ENCODE results near the gene HADHB.

HADHB gene

DNA sequence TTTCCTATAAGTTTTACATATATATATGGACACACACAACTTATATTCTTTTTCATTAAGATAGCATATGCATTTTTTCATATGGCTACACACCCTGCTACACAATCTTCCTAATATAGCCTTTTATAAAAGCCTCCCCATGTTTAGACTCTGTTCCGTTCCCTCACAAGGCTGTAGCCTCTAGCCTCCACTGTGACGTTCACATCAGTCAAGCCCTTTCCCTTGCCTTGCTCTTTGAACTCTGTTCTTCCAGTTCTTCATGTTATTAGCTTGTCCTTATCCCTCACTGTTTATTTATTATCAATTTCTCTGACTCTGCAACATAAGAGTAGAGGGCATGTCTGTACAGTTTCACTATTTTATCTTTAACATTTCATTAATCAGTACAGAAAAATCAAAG, 38.9 kb downstream of the HADHB start:
- H3K4me3 ChIP-seq (ENCODE audit: insufficient read depth, low read length, poor library complexity, severe bottlenecking), result no peak overlapping the region
- no peaks in the 10 kb centered on the region for H3K79me2 ChIP-seq (ENCODE audit: insufficient read depth, low read length)
- H3K9me2 ChIP-seq (replicated peaks; ENCODE audit: insufficient read depth, low read length), result no peaks in the 10 kb centered on the region
- no peaks in the 10 kb centered on the region for H3K9me3 ChIP-seq (ENCODE audit: insufficient read depth, low read length)
- no peaks in the 10 kb centered on the region for H3F3A ChIP-seq (ENCODE audit: insufficient read depth)
- TF ChIP-seq, protein P1, sequence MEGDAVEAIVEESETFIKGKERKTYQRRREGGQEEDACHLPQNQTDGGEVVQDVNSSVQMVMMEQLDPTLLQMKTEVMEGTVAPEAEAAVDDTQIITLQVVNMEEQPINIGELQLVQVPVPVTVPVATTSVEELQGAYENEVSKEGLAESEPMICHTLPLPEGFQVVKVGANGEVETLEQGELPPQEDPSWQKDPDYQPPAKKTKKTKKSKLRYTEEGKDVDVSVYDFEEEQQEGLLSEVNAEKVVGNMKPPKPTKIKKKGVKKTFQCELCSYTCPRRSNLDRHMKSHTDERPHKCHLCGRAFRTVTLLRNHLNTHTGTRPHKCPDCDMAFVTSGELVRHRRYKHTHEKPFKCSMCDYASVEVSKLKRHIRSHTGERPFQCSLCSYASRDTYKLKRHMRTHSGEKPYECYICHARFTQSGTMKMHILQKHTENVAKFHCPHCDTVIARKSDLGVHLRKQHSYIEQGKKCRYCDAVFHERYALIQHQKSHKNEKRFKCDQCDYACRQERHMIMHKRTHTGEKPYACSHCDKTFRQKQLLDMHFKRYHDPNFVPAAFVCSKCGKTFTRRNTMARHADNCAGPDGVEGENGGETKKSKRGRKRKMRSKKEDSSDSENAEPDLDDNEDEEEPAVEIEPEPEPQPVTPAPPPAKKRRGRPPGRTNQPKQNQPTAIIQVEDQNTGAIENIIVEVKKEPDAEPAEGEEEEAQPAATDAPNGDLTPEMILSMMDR (IDR thresholded peaks at IDR 0.05; ENCODE audit: insufficient read depth, low read length, poor library complexity, severe bottlenecking), result no peak
- TF ChIP-seq EZH2phosphoT487 (conservative IDR thresholded peaks at IDR 0.05; ENCODE audit: low read length), result no peak
- H3K27ac ChIP-seq (ENCODE audit: low read depth, low read length), result no peak overlapping the region
- H3K27me3 ChIP-seq (ENCODE audit: low read length), result no peaks in the 10 kb centered on the region
- no peaks in the 10 kb centered on the region for H4K20me1 ChIP-seq (ENCODE audit: low read depth, low read length)
- H3K36me3 ChIP-seq (ENCODE audit: low read length), result no peaks in the 10 kb centered on the region; the same call in 1 of the 2 replicates
- no peak overlapping the region for H2AFZ ChIP-seq (ENCODE audit: low read depth, low read length, severe bottlenecking)
- no peak overlapping the region for H3K9ac ChIP-seq (ENCODE audit: low read length)
- H3K4me2 ChIP-seq (ENCODE audit: low read depth, low read length, poor library complexity, severe bottlenecking), result no peak overlapping the region

- no peak overlapping the region for H3K9ac ChIP-seq (ENCODE audit: low read length)
- H3K9me3 ChIP-seq (ENCODE audit: insufficient read depth, low read length), result no peaks in the 10 kb centered on the region
- H3K27me3 ChIP-seq (ENCODE audit: low read length), result no peaks in the 10 kb centered on the region
- no peaks in the 10 kb centered on the region for H4K20me1 ChIP-seq (ENCODE audit: low read depth, low read length)
- H3K36me3 ChIP-seq (ENCODE audit: low read length), result no peaks in the 10 kb centered on the region; the same call in 1 of the 2 replicates
- H3F3A ChIP-seq (ENCODE audit: insufficient read depth), result no peaks in the 10 kb centered on the region
- H2AFZ ChIP-seq (ENCODE audit: low read depth, low read length, severe bottlenecking), result no peak overlapping the region
- H3K79me2 ChIP-seq (ENCODE audit: insufficient read depth, low read length), result no peaks in the 10 kb centered on the region
- no peak overlapping the region for H3K4me2 ChIP-seq (ENCODE audit: low read depth, low read length, poor library complexity, severe bottlenecking)
- H3K9me2 ChIP-seq (replicated peaks; ENCODE audit: insufficient read depth, low read length), result no peaks in the 10 kb centered on the region
- H3K4me3 ChIP-seq (ENCODE audit: insufficient read depth, low read length, poor library complexity, severe bottlenecking), result no peak overlapping the region
- H3K27ac ChIP-seq (ENCODE audit: low read depth, low read length), result no peak overlapping the region
- TF ChIP-seq EZH2phosphoT487 (conservative IDR thresholded peaks at IDR 0.05; ENCODE audit: low read length), result no peak
- TF ChIP-seq, protein P1 (IDR thresholded peaks at IDR 0.05; ENCODE audit: insufficient read depth, low read length, poor library complexity, severe bottlenecking), result no peak
These were observed 39.4 kb downstream of the HADHB start for GRCh38 chr2:26284132-26284531.

DNA sequence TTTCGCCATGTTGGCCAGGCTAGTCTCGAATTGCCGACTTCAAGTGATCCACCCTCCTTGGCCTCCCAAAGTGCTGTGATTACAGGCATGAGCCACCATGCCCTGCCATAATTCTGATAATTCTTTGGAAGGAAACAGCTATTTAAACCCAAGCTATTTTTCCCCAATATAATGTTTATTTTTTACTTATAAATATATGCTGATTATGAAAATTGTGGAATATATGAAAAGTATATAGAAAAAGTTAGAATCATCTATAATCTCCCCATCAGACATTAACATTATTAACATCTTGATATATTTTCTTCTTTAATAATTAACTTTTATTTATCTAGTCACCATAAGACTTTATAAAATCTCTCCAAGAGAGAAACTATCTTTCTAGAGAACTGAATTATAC, 41.2 kb downstream of the HADHB start:
- Histone ChIP-seq H3K4me2 (ENCODE audit: low read depth, low read length, poor library complexity, severe bottlenecking) (no peak overlapping the region), H3K9ac (ENCODE audit: low read length) (no peak overlapping the region), H3F3A (ENCODE audit: insufficient read depth) (no peaks in the 10 kb centered on the region), H2AFZ (ENCODE audit: low read depth, low read length, severe bottlenecking) (no peak overlapping the region), H3K9me3 (ENCODE audit: insufficient read depth, low read length) (no peaks in the 10 kb centered on the region), H3K9me2 (replicated peaks; ENCODE audit: insufficient read depth, low read length) (no peaks in the 10 kb centered on the region), H3K27me3 (ENCODE audit: low read length) (no peaks in the 10 kb centered on the region), H3K36me3 (ENCODE audit: low read length) (no peaks in the 10 kb centered on the region; the same call in 1 of the 2 replicates), H3K27ac (ENCODE audit: low read depth, low read length) (no peak overlapping the region), H3K79me2 (ENCODE audit: insufficient read depth, low read length) (no peaks in the 10 kb centered on the region), H4K20me1 (ENCODE audit: low read depth, low read length) (no peaks in the 10 kb centered on the region), H3K4me3 (ENCODE audit: insufficient read depth, low read length, poor library complexity, severe bottlenecking) (no peak overlapping the region)
- no peak for TF ChIP-seq EZH2phosphoT487 (conservative IDR thresholded peaks at IDR 0.05; ENCODE audit: low read length)
- TF ChIP-seq, protein P1 (IDR thresholded peaks at IDR 0.05; ENCODE audit: insufficient read depth, low read length, poor library complexity, severe bottlenecking), result no peak

Measured in SU-DHL-6 (cell line).